Activated CD4-positive, alpha-beta T cell treated with anti-CD3 and anti-CD28 coated beads, Interleukin-2, amount 50 U/mL, for 4 hours (primary cell): ENCODE data around the gene C4orf17.
"Not testable (repeated sequence)": the region's sequence is repeated elsewhere in the genome, so short reads cannot be mapped to it uniquely, and the experiment has no call there.

Experiments
- DNase-seq, 2 experiments: peaks; one replicate each; pipeline ENCODE4 v3.0.0-alpha.2; 2020

The C4orf17 gene

DNA sequence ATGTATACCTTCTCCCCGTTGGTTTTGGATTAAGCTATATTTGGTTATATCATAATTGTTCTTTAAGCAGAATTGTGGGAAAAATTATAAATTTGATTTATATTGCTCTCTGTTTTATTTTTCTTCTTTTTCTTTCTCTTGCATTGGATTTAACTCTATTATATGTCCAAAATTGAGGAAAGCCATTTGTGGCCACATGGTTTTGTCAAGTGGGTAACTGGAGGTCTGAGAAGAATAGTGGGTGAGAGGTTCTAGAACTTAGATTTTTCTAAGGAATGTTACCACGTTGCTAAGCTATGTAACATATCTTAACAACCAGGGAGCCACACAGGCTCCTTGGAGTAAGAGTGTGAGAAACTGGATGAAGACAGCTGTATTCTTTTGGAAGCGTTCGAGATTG is at the start of gene C4orf17:
TSS of gene C4orf17 (plus strand) at position 301 of the 400 bp plus-strand sequence. CDS start 2,061 bp downstream, outside the sequence.
- no peak for DNase-seq

DNA sequence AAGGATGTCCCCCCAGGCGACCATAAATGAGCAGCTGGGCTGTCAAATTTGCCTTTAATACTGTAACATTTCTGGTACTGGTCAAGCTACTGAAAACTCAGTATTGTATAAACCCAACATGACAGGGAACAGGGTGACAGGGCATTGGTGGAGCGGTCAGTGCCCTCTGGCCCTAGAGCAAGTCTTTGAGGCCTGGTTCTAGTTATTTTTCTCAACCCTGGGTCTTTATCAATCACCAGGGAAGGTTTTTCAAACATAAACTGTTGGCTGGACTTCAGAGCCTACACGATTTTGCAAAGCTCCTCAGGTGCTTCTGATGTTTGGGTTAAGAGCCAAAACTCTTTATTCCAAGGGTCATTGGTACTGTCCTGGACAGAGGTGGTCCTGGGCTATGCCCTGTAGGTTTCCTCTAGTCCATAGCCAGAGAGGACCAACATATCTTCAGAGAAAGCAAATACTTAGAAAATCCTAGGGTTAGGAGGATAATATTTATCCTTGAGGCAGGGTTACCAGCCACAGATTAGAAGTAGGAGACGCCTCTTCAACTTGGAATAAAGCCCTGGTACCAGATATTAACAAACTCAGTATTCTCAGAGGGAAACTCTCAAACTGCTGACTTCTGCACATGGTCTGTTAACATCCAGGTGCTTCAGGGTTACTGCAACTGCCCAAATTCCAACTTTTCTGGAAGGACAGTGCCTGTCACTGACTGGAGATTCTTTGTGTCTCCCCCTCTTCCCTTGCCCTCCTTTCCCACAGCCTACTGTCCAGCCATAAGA is 49.0 kb upstream of the C4orf17 start:
- DNase-seq, result no peak

DNA sequence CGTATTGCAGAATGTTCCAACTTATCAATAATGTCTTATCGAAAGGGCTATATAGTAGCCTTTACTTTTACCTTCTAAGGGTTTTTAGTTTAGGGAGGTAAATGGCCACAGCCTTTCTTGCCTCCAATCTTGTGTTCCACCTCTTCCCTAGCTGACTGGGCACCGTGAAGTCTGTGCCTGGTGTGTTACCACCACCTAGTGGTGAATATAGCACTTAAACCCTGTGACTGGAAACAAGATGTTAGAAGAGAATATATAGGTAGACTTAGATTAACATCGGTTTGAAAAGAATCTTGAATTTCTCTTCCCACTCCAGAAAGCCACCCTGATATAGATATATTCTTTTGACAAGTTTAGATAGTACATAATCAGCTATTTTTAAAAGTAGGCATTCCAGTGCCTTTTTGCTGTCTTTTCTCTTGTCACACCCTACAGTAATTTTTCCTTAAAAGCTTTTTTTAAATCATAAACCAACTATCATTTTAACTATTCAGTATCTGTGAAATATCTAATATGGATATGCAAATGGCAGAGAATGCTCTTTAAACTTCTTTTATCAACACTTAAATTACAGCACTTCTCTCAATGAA is 47.9 kb upstream of the C4orf17 start:
- DNase-seq, result peak; percentile 25

DNA sequence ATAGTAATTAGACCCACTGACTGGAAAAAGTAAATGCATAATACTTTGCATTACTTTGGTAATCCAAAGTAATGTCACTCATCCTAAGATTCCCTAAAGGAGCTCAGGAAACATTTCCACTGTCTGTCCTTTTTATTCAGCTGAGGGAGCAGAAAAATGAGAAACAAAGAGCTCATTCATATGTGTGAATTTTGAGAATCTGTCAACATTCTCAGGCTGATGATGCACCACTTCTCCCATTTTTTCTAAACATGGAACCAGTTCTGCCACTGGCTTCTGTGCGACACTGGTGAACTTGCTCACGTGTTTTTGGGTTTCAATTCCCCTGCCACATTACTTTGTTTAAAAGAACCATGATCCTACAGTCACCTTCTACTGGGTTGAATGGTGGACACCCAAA is 47.3 kb upstream of the C4orf17 start:
- DNase-seq, result no peak

DNA sequence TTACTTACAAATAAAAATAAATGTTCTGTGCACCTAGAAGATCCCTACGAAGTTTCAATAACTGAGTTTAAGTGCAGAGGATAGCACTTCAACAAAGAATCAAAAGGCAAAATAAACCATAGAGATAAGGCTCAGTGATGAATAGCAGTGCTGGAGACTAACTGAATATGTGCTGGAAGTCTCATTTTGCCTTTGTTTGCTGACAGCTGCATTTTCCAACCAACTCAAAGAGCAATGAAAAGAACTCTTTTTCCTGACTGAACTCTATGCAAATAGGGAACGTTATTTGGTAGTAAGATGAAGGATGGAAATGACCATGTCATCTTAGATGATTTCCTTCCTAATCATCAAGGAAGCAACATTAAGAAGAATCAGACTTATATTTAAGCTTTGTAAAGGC is 42.9 kb upstream of the C4orf17 start:
- DNase-seq, result no peak

DNA sequence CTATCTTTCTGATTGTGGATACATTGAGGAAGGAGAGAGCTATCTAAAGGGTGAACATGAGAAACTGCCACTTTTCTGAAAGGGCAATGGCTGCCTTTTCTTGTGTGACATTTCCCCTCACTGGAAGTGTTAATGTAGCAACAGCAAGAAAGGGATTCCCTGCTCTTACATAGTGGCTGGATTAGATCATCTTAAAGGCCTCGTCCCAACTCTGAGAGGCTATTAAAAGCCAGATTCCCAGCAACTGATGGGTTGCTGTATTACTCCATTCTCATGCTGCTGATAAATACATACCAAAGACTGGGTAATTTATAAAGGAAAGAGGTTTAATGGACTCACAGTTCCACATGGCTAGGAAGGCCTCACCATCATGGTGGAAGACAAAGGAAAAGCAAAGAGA is 41.9 kb upstream of the C4orf17 start:
- no peak for DNase-seq

DNA sequence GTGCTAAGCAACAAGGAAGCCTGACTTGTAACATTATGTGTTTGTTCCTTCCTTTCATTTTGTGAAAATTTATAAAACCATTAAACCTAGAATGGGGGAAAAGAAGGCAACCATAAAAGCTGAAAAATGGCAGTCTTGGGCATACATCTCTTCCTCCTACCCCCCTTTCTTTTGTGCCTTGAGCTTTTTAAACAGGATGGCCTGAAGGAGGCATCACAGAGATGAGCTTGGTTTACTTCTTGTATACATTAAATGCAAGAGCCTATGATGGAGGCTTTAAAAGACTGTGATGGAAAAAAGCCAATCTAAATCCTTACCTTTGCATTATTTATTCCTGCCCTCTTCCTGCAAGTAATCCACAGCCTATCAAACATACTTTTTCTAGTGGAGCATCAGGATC is 39.5 kb upstream of the C4orf17 start:
- DNase-seq, result no peak

DNA sequence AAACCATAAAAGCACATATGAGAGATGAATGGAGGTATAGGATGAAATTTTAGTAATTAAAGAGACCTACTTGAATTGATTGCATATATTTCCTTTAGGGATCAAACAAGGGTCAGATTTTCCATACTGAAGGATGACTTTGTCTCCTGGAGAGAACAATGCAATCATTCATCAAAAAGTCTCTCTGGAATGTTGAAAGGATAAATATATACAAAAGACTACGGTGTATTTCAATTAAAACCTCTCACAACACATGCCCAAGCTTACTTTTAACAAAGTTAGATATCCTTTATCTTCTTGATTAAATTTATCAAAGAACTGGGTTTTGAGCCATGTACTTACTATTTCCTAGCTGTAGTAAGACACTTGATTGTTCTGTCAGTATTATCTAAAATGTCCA is 38.9 kb upstream of the C4orf17 start:
- no peak for DNase-seq

DNA sequence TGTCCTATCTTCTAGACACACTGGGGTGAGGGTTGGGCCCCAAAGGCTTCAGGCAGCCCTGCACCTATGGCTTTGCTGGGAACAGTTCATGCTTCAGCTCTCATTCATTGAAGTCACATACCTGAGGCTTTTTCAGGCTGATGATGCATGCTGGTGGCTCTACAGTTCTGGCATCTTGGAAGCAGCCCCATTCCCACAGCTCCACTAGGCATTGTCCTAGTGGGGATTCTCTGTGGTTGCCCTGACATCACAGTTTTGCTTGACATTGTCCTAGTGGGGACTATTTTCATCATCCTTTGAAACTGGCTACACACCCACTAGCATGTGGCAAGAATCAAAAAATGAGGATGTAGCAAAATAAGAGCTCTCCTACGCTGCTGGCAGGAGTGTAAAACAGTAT is 37.7 kb upstream of the C4orf17 start:
- DNase-seq, result no peak

DNA sequence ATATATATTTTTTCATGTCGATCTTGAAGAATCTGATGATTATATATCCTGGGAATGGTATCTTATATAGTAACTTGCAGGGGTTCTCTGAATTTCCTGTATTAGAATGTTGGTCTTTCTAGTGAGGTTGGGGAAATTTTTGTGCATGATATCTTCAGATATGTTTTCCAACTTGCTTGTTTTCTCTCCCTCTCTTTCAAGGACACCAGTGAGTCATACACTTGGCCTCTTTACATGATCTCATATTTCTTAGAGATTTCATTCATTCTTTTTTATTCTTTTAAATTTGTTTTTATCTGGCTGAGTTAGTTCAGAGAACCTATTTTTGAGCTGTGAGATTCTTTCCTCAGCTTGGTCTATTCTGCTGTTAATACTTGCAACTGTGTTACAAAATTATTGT is 27.2 kb upstream of the C4orf17 start:
- no peak for DNase-seq

DNA sequence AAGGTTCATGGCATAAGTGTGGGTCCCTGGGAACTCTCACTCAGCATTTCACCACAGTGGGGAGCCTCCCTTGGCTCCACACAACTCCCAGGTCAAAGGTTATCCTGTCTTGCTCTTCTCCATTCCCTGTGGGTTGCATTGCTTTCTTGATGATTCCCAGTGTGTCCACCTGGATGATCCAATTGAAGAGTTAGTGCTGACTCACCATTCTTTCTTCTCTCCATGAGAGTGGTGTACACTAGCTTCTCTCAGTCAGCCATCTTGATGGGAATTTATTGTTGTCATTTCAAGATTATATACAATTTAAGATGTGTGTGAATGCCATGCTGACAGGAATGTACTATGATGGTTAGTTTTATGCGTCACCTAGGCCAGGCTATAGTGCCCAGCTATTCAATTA is 25.6 kb upstream of the C4orf17 start:
- no peak for DNase-seq

DNA sequence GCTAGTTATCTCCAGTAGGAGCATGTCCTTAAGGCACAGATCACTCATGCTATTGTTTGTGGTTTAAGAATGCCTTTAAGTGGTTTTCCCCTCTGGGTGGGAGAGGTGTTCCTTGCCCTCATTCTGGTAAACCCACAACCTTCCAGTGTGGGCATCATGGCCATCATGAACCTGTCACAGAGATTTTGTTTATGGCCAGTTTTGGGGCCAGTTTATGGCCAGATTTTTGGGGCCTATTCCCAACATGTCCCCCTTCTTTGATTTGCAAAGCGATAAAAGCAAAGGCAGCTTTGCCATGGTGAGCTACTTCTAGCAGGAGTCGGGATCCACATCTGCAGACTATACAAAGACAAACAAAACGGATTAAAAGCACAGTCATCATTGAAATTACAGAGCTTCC is 24.2 kb upstream of the C4orf17 start:
- DNase-seq, result not testable (repeated sequence)

DNA sequence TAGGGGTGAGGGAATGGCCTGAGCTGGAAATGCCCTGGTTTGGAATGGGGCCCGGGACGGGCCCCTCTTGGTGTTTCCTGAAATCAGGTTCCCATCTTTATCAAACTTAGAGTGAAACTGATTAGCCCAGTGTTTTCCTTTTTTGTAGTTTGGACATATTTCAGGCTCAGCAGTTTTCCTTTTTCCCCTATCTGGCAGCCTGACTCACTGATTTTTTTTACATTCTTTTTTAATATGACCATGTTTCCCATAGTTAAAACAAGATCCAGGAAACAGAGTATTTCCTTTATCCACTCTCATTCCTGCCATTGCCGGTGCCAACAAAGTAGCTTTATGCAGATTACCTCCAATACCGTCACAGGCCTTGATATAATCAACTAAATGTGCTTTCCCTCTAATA is 20.5 kb upstream of the C4orf17 start:
- no peak for DNase-seq

DNA sequence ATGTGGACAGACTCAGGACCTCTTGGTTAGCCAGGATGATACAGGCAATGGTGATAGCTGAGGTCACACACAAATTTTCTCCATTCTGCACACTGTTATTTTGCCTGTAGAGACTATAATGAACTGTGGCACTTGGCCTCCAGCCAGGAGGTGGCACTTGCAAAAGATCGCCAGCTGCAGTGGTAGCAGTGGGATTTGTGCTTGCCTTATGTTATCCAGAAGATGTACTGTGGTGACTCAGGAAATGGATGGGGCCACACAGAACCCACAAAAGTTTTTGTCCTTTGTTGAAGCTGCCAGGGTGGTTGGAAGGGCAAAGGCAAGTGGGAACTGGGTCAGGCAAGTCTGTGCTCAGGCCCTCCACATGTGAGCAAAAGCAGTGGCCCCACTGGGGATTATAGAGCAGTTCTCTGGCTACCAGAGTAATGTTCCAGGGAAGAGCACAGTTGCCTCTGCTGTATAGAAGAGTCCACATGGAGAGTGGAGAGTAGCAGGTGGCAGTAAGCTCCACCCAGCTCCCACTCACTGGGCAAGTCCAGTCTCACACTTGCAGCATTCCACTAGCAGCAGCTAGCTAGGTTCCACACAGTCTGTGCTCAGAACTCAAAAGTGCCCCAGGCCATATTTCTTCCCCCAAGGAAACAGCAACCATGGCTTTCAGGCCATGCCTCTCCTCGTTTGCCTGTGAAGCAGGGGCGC is 5.9 kb upstream of the C4orf17 start:
- no peak for DNase-seq

DNA sequence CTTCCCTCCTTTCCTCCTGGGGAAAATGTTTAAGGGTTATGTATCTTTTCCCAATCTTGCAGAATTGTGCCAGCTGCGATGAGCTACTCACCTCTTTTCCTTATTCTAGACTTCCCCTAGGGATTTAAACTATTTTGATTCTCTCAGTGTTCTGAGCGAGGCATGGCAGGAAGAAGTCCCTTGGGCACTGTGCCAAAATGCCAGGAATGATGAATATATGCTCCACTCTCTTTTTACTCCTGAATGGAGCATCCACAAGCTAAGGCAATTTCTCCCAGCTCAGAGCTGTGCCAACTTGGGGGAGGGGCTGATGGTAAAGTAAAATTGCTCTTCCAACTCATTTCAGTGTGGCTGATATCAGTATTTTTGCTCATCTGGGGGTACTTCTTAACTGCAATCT is 4.0 kb upstream of the C4orf17 start:
- DNase-seq, result no peak

DNA sequence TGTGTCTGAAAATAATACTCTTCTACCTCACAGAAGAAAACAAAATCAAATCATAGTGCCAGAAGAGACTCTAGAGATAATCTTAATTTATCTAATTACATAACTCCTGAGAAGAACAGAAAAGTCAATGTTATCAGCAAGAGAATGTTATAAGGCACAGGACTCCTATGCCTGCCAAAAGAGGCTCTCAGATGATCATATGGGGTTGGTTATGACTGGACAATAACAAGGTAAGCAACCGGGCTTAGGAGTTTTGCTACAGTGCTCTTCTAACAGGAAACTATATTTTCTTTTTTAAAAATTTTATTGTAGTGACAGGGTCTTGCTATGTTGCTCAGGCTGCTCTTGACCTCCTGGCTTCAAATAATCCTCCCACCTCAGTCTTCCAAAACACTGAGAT is 3.5 kb upstream of the C4orf17 start:
- DNase-seq, result no peak

DNA sequence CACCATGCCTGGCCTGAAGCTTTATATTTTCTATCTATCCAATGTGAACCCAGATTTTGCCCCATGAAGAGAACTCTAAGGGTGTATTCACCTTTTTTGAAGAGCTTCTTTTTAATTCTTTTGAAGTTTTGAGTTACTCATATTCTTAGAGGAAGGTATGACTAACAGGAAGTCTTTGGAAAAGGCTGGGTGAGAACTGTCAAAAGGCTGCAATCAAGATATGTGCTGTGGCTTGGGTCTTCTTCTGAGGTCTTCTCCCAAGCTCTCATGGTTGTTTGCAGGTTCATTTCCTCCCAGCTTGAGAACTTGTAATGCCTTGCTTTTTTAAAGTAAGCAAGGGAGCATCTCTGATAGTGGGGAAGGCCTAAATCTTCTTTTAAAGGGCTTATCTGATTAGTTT is 3.1 kb upstream of the C4orf17 start:
- DNase-seq, result peak in 1 of 2 experiments; percentile 5

DNA sequence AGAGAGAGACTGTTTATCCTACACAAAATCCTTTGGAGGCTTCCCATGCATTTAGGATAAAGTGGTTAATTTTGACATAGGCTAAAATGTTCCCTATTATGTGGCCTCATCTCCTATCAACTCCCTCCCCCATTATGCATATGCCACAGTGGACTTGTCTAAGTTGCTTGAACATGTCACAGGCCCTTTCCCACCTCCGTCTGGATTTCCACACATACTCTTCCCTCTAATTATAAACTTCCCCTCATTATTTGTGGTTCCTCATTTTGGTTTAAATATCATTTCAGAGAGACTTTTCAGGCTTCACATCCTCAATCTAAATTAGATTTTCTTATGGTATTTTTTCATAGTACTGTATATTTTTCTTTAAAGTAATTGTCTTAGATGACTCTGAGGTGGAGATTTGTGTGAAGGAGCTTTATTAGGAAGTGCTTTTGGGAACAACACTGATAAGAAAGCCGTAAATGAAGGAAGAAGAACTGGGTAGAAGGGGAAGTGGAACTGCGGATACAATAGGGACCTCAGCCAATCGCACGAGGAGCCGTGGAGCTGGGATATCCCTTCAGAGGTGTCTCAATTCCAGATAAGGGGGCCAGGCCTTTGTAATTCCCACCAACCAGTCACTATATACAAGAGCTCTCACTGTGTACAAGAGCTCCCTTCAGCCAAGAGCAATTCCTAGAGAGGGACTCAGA is 7.9 kb downstream of the C4orf17 start:
- no peak for DNase-seq

DNA sequence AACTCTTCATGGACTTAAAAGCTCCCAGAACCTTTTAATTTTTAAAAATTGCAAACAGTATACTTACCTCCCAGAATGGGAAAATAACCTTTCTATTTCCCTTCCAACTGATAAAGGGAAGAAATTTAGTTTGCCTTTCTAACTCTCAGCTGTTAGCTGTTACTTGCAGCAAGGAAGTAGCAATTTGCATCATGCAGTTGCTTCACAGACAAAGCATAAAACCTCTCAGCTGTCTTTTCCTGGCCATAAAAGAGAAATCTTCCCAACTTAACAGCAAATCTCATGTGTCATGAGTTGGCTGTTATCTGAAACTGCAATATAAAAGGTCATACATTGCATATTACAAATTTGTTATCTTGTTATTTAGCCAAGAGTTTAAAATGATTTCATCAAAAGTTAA is 18.4 kb downstream of the C4orf17 start:
- no peak for DNase-seq

DNA sequence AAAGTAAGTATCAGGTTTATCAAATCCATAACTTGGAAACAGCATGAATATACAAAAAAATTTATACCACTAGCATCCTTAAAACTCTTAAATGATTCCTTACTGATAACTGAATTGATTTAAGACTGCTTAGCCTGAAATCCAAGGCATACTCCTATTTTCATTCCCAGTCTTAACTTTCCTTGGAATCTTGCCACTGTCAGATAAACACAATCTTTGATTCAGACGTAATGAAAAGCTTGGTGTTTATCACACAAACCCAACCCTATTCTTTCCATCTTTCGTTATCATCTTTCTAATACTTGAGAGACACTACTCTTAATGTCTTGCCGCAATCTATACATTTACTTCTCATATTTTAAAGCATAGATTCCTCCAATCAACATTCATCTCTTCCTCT is 19.1 kb downstream of the C4orf17 start:
- no peak for DNase-seq

DNA sequence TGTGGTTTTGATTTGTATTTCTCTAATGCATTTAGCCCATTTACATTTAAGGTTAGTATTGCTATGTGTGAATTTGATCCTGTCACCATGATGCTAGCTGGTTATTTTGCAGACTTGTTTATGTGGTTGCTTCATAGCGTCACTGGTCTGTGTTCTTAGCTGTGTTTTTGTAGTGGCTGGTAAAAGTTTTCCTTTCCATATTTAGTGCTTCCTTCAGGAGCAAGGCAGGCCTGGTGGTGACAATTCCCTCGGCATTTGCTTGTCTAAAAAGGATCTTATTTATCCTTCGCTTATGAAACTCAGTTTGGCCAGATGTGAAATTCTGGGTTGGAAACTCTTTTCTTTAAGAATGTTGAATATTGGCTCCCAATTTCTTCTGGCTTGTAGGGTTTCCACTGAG is 23.9 kb downstream of the C4orf17 start:
- DNase-seq, result not testable (repeated sequence)

DNA sequence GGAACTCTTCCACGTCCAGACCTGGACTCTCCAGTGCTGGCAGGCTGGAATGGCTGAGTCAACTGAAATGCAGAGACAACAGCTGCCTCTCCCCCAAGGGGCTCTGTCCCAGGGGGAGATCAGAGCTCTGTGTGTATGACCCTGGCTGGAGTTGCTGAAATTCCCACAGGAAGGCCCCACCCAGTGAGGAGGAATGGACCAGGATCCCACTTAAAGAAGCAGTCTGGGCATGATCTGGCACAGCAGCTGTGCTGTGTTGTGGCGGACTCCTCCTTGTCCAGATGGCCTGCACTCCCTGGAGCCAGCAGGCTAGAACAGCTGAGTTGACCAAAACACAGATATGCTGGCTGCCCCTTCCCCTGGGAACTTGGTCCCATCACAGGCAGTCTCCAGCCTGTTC is 25.4 kb downstream of the C4orf17 start:
- DNase-seq, result no peak

DNA sequence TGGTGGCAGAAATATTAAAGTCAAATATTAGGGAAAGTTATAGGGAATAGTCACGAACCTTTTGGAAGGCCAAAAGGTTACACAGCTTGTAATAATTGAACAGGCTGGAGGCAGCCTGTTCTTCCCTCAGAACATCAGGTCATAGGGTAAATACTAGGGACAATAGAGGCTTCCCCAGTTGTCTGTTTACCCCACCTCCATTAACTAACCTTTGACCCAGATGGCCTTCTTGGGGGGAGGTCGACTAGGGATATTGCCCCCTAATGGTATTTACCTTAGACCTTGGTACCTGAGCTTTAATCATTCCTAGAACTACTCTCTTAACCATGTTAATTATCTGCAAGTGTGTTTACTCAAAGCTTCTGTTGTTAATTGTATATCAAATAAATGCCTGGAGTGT is 26.0 kb downstream of the C4orf17 start:
- no peak for DNase-seq

DNA sequence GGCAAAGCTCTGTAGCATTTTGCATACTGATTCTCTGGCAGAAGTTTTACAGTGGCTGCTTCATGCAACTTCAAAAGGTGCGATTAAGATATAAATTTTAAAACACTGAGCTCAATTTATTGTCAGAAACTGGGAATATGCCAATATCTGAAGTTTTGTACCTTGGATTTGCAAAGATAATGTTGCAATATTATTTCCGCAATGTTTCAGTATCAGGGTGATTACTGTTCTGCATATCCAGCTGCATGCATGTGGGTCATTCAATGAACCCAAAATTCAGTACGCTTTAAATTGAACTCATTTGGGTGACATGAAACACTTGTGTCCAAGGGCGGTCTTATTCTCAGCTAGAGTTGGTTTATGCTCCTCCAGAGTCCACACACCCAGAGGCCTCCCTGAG is 26.9 kb downstream of the C4orf17 start:
- no peak for DNase-seq
